ENCODE measurements around the gene ADSS1.

DNA sequence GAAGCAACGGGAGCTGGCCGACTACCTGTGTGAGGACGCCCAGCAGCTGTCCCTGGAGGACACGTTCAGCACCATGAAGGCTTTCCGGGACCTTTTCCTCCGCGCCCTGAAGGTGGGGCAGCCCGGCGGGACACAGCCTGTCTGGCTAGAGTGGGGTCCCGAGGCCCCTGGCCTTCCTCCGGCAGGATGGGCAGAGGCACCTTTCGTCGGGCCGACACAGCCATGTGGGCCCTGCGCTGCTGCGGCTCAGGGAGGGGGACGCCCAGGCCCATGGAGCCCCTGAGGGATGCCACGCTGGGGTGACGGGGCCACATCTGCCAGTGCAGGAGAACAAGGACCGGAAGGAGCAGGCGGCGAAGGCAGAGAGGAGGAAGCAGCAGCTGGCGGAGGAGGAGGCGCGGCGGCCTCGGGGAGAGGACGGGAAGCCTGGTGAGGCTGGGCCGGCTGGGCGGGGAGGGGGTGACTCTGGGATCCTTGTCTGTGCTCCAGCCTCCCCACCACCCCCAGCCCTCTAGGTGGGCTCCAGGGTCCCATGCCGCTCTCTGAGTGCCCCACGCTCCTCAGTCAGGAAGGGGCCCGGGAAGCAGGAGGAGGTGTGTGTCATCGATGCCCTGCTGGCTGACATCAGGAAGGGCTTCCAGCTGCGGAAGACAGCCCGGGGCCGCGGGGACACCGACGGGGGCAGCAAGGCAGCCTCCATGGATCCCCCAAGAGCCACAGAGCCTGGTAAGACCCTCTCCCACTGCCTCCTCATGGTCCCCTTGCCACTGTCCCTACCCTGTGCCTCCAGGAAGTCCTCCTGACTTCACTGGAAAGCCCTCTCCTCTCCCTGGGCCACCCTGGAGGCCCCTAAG is 10.9 kb upstream of the ADSS1 start:
- TF ChIP-seq EP300 (IDR thresholded peaks at IDR 0.05; ENCODE audit: low read depth) (no peak), CTCF (IDR thresholded peaks at IDR 0.05) (no peak), POLR2A (IDR thresholded peaks at IDR 0.05) (no peak)

All from transverse colon (tissue), 3 donors.